ENCODE data around the gene RPRML. TPM values are rescaled to one million over a fixed set of nuclear protein-coding genes. Genes with fewer than 3 reads are reported as not detected.
"Not testable (repeated sequence)": the region's sequence is repeated elsewhere in the genome, so short reads cannot be mapped to it uniquely, and the experiment has no call there.

Gene RPRML
- total RNA-seq, 1 donor: not detected

GRCh38 chr17:47009759-47010594 lies 30.9 kb upstream of the RPRML start:
- TF ChIP-seq CTCF (IDR thresholded peaks at IDR 0.05; ENCODE audit: extremely low read depth, low read depth, low read length): no peak
- H3K27me3 ChIP-seq (ENCODE audit: insufficient read depth, low read length): no peaks in the 10 kb centered on the region
- no peaks in the 10 kb centered on the region for H3K79me2 ChIP-seq (ENCODE audit: insufficient read depth, low read length)
- H3K4me2 ChIP-seq (ENCODE audit: insufficient read depth, low read length): no peak overlapping the region
- peaks cover 5% of the 10 kb centered on the region for H3K4me1 ChIP-seq (ENCODE audit: insufficient read depth, low read length)
- no peak overlapping the region for H2AFZ ChIP-seq (ENCODE audit: low read length)
- no peaks in the 10 kb centered on the region for H4K20me1 ChIP-seq (ENCODE audit: insufficient read depth, low read length)
- no peak for DNase-seq (ENCODE audit: insufficient read length, low spot score, missing footprints)
- H3K9me3 ChIP-seq (ENCODE audit: low read depth, low read length): no peaks in the 10 kb centered on the region
- H3K36me3 ChIP-seq (ENCODE audit: insufficient read depth, low read length): no peaks in the 10 kb centered on the region
- no peak overlapping the region for H3K4me3 ChIP-seq (ENCODE audit: insufficient read depth, low read length)
- no peak overlapping the region for H3K27ac ChIP-seq (ENCODE audit: low read depth, low read length)

- TF ChIP-seq CTCF (IDR thresholded peaks at IDR 0.05; ENCODE audit: extremely low read depth, low read depth, low read length): no peak
- no peaks in the 10 kb centered on the region for H3K79me2 ChIP-seq (ENCODE audit: insufficient read depth, low read length)
- no peak overlapping the region for H3K4me3 ChIP-seq (ENCODE audit: insufficient read depth, low read length)
- H3K27ac ChIP-seq (ENCODE audit: low read depth, low read length): no peak overlapping the region
- peaks cover 5% of the 10 kb centered on the region for H3K4me1 ChIP-seq (ENCODE audit: insufficient read depth, low read length)
- H3K36me3 ChIP-seq (ENCODE audit: insufficient read depth, low read length): no peaks in the 10 kb centered on the region
- H2AFZ ChIP-seq (ENCODE audit: low read length): peak overlapping the region; percentile 60
- H3K9me3 ChIP-seq (ENCODE audit: low read depth, low read length): no peaks in the 10 kb centered on the region
- H4K20me1 ChIP-seq (ENCODE audit: insufficient read depth, low read length): no peaks in the 10 kb centered on the region
- H3K4me2 ChIP-seq (ENCODE audit: insufficient read depth, low read length): peak overlapping the region; percentile 53
- no peaks in the 10 kb centered on the region for H3K27me3 ChIP-seq (ENCODE audit: insufficient read depth, low read length)
- DNase-seq (ENCODE audit: insufficient read length, low spot score, missing footprints): no peak
Measured at GRCh38 chr17:47004906-47005305, 25.9 kb upstream of the RPRML start.

GRCh38 chr17:47003864-47004263 lies 24.8 kb upstream of the RPRML start:
- H3K27me3 ChIP-seq (ENCODE audit: insufficient read depth, low read length); DNase-seq (ENCODE audit: insufficient read length, low spot score, missing footprints); H3K9me3 ChIP-seq (ENCODE audit: low read depth, low read length); H4K20me1 ChIP-seq (ENCODE audit: insufficient read depth, low read length); H3K27ac ChIP-seq (ENCODE audit: low read depth, low read length); H3K4me2 ChIP-seq (ENCODE audit: insufficient read depth, low read length); H3K4me3 ChIP-seq (ENCODE audit: insufficient read depth, low read length); H2AFZ ChIP-seq (ENCODE audit: low read length); H3K79me2 ChIP-seq (ENCODE audit: insufficient read depth, low read length); H3K4me1 ChIP-seq (ENCODE audit: insufficient read depth, low read length); H3K36me3 ChIP-seq (ENCODE audit: insufficient read depth, low read length): not testable (repeated sequence)

- no peak overlapping the region for H2AFZ ChIP-seq (ENCODE audit: low read length)
- H4K20me1 ChIP-seq (ENCODE audit: insufficient read depth, low read length): no peaks in the 10 kb centered on the region
- H3K27ac ChIP-seq (ENCODE audit: low read depth, low read length): no peak overlapping the region
- H3K4me2 ChIP-seq (ENCODE audit: insufficient read depth, low read length): no peak overlapping the region
- H3K27me3 ChIP-seq (ENCODE audit: insufficient read depth, low read length): no peaks in the 10 kb centered on the region
- no peak for DNase-seq (ENCODE audit: insufficient read length, low spot score, missing footprints)
- no peaks in the 10 kb centered on the region for H3K9me3 ChIP-seq (ENCODE audit: low read depth, low read length)
- H3K79me2 ChIP-seq (ENCODE audit: insufficient read depth, low read length): no peaks in the 10 kb centered on the region
- TF ChIP-seq CTCF (IDR thresholded peaks at IDR 0.05; ENCODE audit: extremely low read depth, low read depth, low read length): no peak
- no peaks in the 10 kb centered on the region for H3K4me1 ChIP-seq (ENCODE audit: insufficient read depth, low read length)
- no peak overlapping the region for H3K4me3 ChIP-seq (ENCODE audit: insufficient read depth, low read length)
- no peaks in the 10 kb centered on the region for H3K36me3 ChIP-seq (ENCODE audit: insufficient read depth, low read length)
Measured at GRCh38 chr17:46995841-46996571, 17.0 kb upstream of the RPRML start.

Data from osteoblast (primary cell).